ENCODE results near the gene RAB5B. TPM values are rescaled to one million over a fixed set of nuclear protein-coding genes. Genes with fewer than 3 reads are reported as not detected.

The RAB5B gene
- total RNA-seq, 1 experiment from 2014 or later, result 44.5 TPM

GRCh38 chr12:55930771-55931316 is 43.0 kb upstream of the RAB5B start, which contains the start of gene DGKA:
DGKA (plus strand) TSS chr12:55931162; CDS start chr12:55936504, 5,342 bp downstream.
- peaks cover 27 to 61% of the 10 kb centered on the region in 2 experiments for H3K4me1 ChIP-seq (ENCODE audit: control insufficient read depth in 1 of 2, insufficient read depth in 2 of 2, low read length in 2 of 2)
- peak within 1 kb of the TSS; percentile 91 for H3K4me2 ChIP-seq (ENCODE audit: low read length)
- no peaks in the 10 kb centered on the region for H3K36me3 ChIP-seq (ENCODE audit: control insufficient read depth in 1 of 2, insufficient read depth in 2 of 2, low read length in 2 of 2)
- ATAC-seq (peak; percentile 46), DNase-seq (ENCODE audit: low read depth, low spot score) (peak; percentile 41)
- no TSS peak for BruUV-seq (replicated peaks)
- H3K4me3 ChIP-seq (replicated peaks in 1 of 2; ENCODE audit: low read depth in 1 of 2, low read length in 2 of 2), result peak within 1 kb of the TSS; percentile 71 to 74
- peak within 1 kb of the TSS; percentile 73 for H3K9ac ChIP-seq (ENCODE audit: low read length)
- H4K20me1 ChIP-seq (ENCODE audit: insufficient read depth), result no peaks in the 10 kb centered on the region
- H3K9me3 ChIP-seq (ENCODE audit: control insufficient read depth in 1 of 2, insufficient read depth in 1 of 2, low read depth in 1 of 2, low read length in 2 of 2), result no peaks in the 10 kb centered on the region
- ChIA-PET RAD21 (ENCODE audit: low non-redundant PET in 1 of 2, low total read pairs in 2 of 2, uncharacterized antibody in 2 of 2, unreplicated experiment in 2 of 2) (interaction anchor here in 1 of 2 experiments (1.1 kb wide), 1 partner anchor 102 kb away, joined by 4 read pairs; the partner anchor contains the start of gene DNAJC14), POLR2A (interaction anchor here (0.7 to 2.3 kb wide), 2 partner anchors 43 to 101 kb away, joined by 3 to 7 read pairs; partner anchors contain the start of genes DNAJC14 and RAB5B), CTCF (interaction anchor here (0.6 to 1.5 kb wide), 11 partner anchors 8 to 194 kb away, joined by 3 to 9 read pairs (median 3); partner anchors contain the start of genes ORMDL2 and SARNP)
- H3K9me2 ChIP-seq (ENCODE audit: insufficient read depth), result no peaks in the 10 kb centered on the region
- intact Hi-C loops (cut with micrococcal nuclease), result loop anchor here (5.0 kb wide), 1 partner anchor 111 kb away; the partner anchor contains the start of gene RPS26
- peak within 1 kb of the TSS; percentile 75 for H2AFZ ChIP-seq (ENCODE audit: low read depth, low read length, poor library complexity, severe bottlenecking)
- TF ChIP-seq, protein P1, sequence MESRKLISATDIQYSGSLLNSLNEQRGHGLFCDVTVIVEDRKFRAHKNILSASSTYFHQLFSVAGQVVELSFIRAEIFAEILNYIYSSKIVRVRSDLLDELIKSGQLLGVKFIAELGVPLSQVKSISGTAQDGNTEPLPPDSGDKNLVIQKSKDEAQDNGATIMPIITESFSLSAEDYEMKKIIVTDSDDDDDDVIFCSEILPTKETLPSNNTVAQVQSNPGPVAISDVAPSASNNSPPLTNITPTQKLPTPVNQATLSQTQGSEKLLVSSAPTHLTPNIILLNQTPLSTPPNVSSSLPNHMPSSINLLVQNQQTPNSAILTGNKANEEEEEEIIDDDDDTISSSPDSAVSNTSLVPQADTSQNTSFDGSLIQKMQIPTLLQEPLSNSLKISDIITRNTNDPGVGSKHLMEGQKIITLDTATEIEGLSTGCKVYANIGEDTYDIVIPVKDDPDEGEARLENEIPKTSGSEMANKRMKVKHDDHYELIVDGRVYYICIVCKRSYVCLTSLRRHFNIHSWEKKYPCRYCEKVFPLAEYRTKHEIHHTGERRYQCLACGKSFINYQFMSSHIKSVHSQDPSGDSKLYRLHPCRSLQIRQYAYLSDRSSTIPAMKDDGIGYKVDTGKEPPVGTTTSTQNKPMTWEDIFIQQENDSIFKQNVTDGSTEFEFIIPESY (IDR thresholded peaks at IDR 0.05; ENCODE audit: extremely low read depth, insufficient replicate concordance, low read length), result no peak
- TF ChIP-seq, protein P2, sequence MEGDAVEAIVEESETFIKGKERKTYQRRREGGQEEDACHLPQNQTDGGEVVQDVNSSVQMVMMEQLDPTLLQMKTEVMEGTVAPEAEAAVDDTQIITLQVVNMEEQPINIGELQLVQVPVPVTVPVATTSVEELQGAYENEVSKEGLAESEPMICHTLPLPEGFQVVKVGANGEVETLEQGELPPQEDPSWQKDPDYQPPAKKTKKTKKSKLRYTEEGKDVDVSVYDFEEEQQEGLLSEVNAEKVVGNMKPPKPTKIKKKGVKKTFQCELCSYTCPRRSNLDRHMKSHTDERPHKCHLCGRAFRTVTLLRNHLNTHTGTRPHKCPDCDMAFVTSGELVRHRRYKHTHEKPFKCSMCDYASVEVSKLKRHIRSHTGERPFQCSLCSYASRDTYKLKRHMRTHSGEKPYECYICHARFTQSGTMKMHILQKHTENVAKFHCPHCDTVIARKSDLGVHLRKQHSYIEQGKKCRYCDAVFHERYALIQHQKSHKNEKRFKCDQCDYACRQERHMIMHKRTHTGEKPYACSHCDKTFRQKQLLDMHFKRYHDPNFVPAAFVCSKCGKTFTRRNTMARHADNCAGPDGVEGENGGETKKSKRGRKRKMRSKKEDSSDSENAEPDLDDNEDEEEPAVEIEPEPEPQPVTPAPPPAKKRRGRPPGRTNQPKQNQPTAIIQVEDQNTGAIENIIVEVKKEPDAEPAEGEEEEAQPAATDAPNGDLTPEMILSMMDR (IDR thresholded peaks at IDR 0.05 in 2 of 3, conservative IDR thresholded peaks at IDR 0.05 in 1 of 3; ENCODE audit: borderline replicate concordance in 1 of 3, insufficient read depth in 1 of 3, low read depth in 2 of 3, low read length in 2 of 3), result peak in 2 of 3 experiments; percentile 72 to 79; a peak in 4 of 6 replicates
- H3K27ac ChIP-seq (ENCODE audit: low read depth, low read length), result peak within 1 kb of the TSS; percentile 67
- H3K27me3 ChIP-seq (ENCODE audit: insufficient read depth, low read length), result no peaks in the 10 kb centered on the region
- H3K79me2 ChIP-seq (ENCODE audit: insufficient read depth, low read length), result peaks cover 19% of the 10 kb centered on the region
